ENCODE results near the gene CCL4L2. TPM values are rescaled to one million over a fixed set of nuclear protein-coding genes. Genes with fewer than 3 reads are reported as not detected.
"Not testable (repeated sequence)": the region's sequence is repeated elsewhere in the genome, so short reads cannot be mapped to it uniquely, and the experiment has no call there.

The CCL4L2 gene
- total RNA-seq, 3 donors from 2014 or later, result 1.1 to 3.3 (median 2.9) TPM

DNA sequence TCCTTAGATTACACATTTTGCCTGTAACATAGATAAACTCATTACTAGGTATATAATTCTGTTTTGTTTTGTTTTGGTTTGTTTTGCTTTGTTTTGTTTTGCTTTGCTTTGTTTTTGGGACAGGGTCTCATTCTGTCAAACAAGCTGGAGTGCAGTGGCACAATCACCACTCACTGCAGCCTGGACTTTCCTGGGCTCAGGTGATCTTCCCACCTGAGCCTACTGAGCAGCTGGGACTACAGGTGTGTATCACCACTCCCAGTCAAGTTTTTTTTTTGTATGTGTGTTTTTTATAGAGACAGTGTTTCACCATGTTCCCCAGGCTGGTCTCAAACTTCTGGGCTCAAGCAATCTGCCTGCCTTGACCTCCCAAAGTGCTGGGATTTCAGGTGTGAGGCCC, 1.3 kb upstream of the CCL4L2 start:
- intact Hi-C loops (cut with DNase I, micrococcal nuclease), result no loop called here
- ATAC-seq, result no peak
- TF ChIP-seq, protein P1, sequence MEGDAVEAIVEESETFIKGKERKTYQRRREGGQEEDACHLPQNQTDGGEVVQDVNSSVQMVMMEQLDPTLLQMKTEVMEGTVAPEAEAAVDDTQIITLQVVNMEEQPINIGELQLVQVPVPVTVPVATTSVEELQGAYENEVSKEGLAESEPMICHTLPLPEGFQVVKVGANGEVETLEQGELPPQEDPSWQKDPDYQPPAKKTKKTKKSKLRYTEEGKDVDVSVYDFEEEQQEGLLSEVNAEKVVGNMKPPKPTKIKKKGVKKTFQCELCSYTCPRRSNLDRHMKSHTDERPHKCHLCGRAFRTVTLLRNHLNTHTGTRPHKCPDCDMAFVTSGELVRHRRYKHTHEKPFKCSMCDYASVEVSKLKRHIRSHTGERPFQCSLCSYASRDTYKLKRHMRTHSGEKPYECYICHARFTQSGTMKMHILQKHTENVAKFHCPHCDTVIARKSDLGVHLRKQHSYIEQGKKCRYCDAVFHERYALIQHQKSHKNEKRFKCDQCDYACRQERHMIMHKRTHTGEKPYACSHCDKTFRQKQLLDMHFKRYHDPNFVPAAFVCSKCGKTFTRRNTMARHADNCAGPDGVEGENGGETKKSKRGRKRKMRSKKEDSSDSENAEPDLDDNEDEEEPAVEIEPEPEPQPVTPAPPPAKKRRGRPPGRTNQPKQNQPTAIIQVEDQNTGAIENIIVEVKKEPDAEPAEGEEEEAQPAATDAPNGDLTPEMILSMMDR (IDR thresholded peaks at IDR 0.05), result no peak

DNA sequence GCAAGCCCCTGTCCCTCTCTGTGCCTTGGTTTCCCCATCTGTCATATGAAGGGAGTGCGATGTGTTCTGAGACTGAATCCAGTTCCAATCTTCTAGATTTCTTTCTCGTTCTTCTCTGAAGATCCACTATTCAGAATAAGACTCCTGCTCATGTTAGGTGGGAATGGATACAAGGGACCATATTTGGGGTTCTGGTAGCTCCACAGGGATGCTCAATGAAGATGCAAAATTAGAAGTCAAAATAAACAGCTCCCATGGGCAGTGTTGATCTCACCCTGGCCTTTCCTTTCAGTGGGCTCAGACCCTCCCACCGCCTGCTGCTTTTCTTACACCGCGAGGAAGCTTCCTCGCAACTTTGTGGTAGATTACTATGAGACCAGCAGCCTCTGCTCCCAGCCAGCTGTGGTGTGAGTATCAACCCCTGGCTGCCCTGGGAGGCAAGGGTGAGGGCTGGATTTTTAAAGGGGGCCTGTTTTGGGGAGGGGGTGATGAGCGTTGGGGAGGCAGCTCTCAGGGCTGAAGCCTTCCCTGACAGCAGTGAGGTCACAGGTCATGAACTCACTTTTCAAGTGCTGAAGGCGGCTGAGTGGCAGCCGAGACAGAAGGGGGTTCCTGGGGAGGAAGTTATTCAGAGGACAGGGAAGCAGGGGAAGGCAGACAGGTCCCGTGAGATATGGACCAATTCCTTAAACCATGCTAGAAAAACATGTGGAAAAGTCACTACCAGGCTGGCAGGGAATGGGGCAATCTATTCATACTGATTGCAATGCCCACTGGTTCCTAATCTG, 815 bp downstream of the CCL4L2 start:
- H3K4me1 ChIP-seq (ENCODE audit: low read depth); intact Hi-C loops (cut with DNase I, micrococcal nuclease); H3K9me3 ChIP-seq; DNase-seq; H3K4me3 ChIP-seq; H3K36me3 ChIP-seq (ENCODE audit: low read depth): not testable (repeated sequence)
- ATAC-seq, result peak; percentile 37

More for the DNA sequence above, 1.3 kb upstream of the CCL4L2 start:
- no peaks in the 10 kb centered on the region for H3K9me3 ChIP-seq
- no peak for DNase-seq
- H3K36me3 ChIP-seq (ENCODE audit: low read depth), result no peaks in the 10 kb centered on the region
- peaks cover 3% of the 10 kb centered on the region for H3K4me1 ChIP-seq (ENCODE audit: low read depth)
- H3K4me3 ChIP-seq, result no peak overlapping the region

DNA sequence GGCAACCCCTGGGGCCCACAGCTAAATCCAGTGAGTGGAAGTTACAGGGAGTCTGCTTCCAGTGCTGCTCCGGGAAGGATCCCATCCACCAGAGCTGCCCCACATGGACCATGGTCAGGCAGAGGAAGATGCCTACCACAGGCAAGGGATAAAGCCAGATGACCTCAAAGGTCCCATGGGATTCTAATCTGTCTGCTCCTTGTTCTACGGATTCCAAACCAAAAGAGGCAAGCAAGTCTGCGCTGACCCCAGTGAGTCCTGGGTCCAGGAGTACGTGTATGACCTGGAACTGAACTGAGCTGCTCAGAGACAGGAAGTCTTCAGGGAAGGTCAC, 1.4 kb downstream of the CCL4L2 start:
- peaks cover 3% of the 10 kb centered on the region for H3K4me1 ChIP-seq (ENCODE audit: low read depth)
- H3K36me3 ChIP-seq (ENCODE audit: low read depth), result no peaks in the 10 kb centered on the region
- intact Hi-C loops (cut with DNase I, micrococcal nuclease), result no loop called here
- H3K4me3 ChIP-seq, result no peak overlapping the region
- TF ChIP-seq, protein P1 (IDR thresholded peaks at IDR 0.05), result no peak
- ATAC-seq, result no peak
- no peak for DNase-seq
- H3K9me3 ChIP-seq, result no peaks in the 10 kb centered on the region

DNA sequence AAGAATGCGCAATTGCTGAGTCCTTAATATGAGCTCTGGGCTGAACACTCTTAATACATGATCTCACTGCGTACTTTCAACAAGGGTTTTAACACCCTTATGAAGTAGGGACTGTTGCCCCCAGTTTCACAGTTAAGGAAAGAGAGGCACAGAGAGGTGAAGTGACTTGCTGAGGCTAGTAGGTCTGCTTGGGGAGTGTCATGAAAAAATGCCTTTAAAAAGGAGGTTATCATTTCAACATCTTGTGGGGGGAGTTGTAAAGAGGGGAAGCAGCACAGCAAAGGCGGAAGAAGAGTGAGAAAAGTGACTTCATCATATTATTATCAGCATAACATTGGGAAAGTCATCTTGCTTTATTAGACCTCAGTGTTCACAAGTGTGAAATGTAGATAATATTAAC, 2.1 kb downstream of the CCL4L2 start:
- H3K9me3 ChIP-seq, result no peaks in the 10 kb centered on the region
- peaks cover 3% of the 10 kb centered on the region for H3K4me1 ChIP-seq (ENCODE audit: low read depth)
- H3K4me3 ChIP-seq, result no peak overlapping the region
- intact Hi-C loops (cut with DNase I, micrococcal nuclease), result no loop called here
- TF ChIP-seq, protein P1 (IDR thresholded peaks at IDR 0.05), result no peak
- DNase-seq (no peak), ATAC-seq (no peak)
- H3K36me3 ChIP-seq (ENCODE audit: low read depth), result no peaks in the 10 kb centered on the region

DNA sequence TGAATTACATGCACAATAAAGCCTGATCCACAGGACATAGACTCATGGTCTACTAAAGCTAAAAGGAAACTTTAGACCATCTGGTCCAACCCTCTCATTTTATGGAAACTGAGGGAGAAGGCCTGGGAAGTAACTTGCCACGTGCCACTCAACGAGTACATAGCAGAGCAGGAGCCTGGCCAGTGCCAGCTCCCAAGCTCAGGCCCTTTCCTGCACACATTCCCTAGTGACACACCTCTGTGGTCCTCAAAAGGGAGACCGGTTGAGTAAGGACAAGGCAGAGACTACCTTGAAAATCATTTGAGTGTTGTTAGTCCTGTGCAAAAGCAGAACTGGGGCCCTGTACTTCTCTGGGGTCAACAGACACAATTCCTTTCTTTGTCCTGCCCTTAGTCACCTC, 2.8 kb downstream of the CCL4L2 start:
- TF ChIP-seq, protein P1 (IDR thresholded peaks at IDR 0.05), result no peak
- intact Hi-C loops (cut with DNase I, micrococcal nuclease), result no loop called here
- no peak for DNase-seq
- Histone ChIP-seq H3K36me3 (ENCODE audit: low read depth) (no peaks in the 10 kb centered on the region), H3K9me3 (no peaks in the 10 kb centered on the region), H3K4me1 (ENCODE audit: low read depth) (peaks cover 3% of the 10 kb centered on the region), H3K4me3 (no peak overlapping the region)
- no peak for ATAC-seq

DNA sequence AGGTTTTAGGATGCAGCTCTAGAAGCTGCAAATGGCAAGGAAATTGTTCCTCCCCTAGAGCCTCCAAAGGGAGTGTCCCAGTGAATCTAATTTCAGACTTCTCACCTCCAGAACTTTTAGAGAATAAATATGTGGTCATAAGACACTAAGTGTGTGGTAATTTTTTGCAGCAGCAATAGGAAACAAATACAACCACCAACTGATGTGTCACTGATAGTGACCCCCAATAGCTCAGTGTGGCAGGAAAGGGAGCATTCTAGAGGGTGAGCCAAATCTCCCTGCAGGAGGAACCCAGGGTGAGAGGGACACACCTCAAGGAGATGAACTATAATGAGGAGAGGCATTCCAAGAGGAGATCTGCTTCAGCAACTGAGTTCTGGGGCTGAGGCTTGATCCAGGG, 4.1 kb downstream of the CCL4L2 start:
- DNase-seq (no peak), ATAC-seq (peak; percentile 12)
- H3K9me3 ChIP-seq, result no peaks in the 10 kb centered on the region
- no peaks in the 10 kb centered on the region for H3K36me3 ChIP-seq (ENCODE audit: low read depth)
- intact Hi-C loops (cut with DNase I, micrococcal nuclease), result no loop called here
- no peak overlapping the region for H3K4me3 ChIP-seq
- TF ChIP-seq, protein P1 (IDR thresholded peaks at IDR 0.05), result no peak
- peaks cover 3% of the 10 kb centered on the region for H3K4me1 ChIP-seq (ENCODE audit: low read depth)

DNA sequence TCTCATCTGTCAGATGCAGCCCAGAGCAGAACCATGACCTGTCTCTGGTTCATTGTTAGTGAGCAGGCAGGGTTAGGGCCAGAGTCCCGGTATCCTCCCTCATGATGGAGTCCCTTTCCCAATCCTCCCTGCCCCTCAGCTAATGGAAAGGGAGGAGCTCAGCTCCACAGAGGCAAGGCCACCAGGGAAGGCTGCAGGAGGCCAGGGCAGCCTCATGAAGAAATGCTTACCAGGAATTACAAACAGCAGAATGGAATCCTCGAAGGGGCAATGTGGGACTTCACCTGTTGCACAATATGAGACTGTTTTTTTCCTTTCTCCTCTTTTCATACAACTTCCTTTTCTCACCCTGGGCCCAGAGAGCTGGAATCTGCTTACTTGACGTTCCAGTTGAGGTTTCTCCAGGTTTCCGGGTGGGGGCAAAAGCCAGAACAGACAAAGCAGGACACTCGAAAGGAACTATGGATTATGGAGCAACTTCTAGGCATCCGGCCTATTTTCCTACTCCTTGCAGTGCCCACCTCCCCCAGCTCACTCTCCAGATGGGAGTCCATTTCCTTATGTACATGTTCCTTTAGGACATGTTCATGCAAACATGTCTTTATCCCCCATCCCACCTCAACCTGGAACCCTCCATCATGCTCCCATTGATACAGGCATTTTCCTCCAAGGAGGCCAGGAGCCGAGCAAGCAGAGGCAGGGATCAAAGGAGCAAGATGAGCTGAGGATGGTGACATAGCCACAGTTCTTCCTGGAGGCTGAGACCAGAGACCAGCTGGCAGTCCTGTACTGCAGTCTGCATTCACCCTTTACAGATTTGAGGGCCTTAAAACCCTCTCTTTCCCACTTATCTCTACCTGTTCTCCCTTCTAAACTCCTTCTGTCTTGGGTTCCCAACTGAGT, 4.8 kb downstream of the CCL4L2 start:
- H3K4me1 ChIP-seq (ENCODE audit: low read depth); H3K9me3 ChIP-seq; ATAC-seq; DNase-seq; H3K4me3 ChIP-seq; H3K36me3 ChIP-seq (ENCODE audit: low read depth); intact Hi-C loops (cut with DNase I, micrococcal nuclease): not testable (repeated sequence)

DNA sequence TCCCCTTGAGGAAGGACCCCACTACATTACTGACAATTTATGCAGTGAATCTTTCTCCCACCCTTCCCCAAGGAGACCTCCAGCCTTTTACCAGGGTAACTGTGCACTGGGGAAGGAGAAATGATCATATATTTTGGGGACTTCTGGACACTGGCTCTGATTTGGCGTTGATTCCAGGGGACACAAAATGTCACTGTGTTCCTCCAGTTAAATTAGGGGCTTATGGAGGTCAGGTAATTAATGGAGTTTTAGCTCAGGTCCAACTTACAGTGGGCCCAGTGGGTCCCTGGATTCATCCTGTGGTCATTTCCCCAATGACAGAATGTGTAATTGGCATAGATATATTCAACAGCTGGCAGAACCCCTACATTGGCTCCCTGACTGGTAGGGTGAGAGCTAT, 8.7 kb downstream of the CCL4L2 start:
- not testable (repeated sequence) for DNase-seq

More for the DNA sequence above, 8.7 kb downstream of the CCL4L2 start:
- H3K4me1 ChIP-seq (ENCODE audit: low read depth); intact Hi-C loops (cut with DNase I, micrococcal nuclease); ATAC-seq; H3K4me3 ChIP-seq; H3K9me3 ChIP-seq; H3K36me3 ChIP-seq (ENCODE audit: low read depth): not testable (repeated sequence)
